ENCODE data around the gene FAM53A.
"Not testable (repeated sequence)": the region's sequence is repeated elsewhere in the genome, so short reads cannot be mapped to it uniquely, and the experiment has no call there.

FAM53A gene

DNA sequence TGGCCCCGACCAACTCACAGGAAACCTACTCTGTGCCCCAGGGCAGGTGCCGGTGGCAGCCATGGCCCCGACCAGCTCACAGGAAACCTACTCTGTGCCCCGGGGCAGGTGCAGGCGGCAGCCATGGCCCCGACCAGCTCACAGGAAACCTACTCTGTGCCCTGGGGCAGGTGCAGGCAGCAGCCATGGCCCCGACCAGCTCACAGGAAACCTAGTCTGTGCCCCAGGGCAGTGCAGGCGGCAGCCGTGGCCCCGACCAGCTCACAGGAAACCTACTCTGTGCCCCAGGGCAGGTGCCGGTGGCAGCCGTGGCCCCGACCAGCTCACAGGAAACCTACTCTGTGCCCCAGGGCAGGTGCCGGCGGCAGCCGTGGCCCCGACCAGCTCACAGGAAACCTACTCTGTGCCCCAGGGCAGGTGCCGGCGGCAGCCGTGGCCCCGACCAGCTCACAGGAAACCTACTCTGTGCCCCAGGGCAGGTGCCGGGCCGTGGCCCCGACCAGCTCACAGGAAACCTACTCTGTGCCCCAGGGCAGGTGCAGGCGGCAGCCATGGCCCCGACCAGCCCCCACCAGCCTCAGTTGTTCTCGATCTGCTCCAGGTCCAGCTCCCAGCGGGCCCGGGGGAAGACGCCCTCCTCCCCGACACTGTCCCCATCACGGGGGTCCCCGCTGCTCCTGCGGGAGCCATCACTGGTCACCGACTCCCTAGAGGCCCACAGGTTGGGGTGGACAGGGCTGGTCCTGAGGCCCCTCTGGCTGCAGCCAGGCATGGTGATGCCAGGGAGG, 43.2 kb downstream of the FAM53A start:
- not testable (repeated sequence) for DNase-seq (ENCODE audit: low read depth in 2 of 3, low spot score in 2 of 3)

DNA sequence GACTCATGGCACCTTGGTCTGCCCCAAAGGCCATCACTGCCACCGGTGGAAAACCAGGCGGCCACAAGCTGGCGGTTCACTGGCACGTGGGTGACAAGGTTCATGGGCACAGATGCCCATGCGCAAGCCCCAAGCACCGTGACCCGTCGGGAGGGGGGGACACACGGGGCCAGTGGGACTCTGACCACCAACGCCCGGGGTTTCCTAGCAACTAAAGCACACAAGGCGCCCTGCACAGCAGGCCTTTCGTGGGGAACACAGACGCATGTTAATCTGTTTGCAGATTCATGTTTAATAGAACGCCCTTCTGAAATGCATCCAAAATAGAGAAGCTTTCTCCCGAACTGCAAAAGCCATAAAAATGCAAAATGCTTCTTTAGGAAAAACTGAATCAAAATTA, 43.9 kb downstream of the FAM53A start:
- no peak for DNase-seq (ENCODE audit: low read depth in 2 of 3, low spot score in 2 of 3)

DNA sequence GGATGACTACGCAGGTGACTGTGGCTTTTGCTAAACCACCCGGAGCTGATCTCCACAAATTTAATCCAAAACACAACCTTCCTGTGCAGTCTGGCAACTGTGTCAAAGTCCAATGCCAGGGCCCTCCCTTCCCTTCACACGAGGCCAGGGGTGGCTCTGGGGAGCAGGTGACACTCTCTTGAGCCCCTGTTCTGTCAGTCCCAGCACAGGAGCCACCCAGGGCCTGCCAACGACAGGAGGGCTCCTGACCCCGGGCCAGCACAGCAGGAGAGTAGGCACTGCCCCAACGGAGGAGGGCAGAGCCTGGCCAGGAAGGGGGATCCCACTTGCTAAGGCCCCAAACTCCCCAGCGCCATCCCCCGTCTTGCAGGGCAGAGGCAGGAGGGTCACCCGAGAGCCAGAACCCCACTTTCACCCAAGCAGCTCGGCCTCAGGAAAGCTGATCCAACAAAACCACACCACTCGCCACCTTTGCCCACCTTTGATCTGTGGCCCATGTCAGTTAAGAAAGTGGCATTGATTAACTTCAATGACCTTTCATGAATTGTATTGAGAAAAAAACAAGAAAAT, 44.7 kb downstream of the FAM53A start:
- DNase-seq (ENCODE audit: low read depth in 2 of 3, low spot score in 2 of 3): no peak

DNA sequence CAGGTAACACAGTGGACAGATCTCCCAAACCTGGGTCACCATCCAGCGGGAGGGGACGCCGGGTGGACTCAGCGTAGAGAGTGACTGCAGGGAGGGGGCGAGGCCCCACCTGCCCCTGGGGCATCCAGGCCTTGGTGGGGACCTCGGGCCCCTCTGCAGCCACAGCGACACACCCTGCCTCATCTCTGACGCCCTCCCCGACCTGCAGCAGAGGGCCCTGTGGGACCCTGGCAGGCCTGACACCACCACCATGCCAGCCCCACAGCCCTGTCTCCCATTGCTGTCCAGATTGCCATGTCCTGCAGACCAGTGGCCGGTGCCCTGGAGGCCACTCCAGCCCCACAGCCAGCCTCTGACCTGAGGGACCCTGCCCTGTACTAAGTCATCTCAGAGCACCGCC, 45.2 kb downstream of the FAM53A start:
- DNase-seq (ENCODE audit: low read depth in 2 of 3, low spot score in 2 of 3): no peak

DNA sequence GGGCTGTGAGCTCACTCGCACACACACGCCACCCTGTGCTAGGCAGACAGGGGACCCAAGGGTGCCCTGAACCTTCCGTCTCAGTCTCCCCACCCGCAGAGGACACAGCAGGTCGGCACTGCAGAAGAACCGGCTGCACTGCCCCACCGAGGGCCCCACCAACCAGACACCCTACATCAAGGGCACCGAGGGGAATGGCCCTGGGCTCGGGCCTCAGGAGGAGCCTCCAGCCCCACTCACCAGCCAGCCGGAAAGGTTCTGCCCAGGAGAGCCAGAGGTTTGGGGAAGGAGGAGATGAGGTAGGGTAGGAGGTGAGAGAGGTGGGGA, 45.9 kb downstream of the FAM53A start:
- no peak for DNase-seq (ENCODE audit: low read depth in 2 of 3, low spot score in 2 of 3)

DNA sequence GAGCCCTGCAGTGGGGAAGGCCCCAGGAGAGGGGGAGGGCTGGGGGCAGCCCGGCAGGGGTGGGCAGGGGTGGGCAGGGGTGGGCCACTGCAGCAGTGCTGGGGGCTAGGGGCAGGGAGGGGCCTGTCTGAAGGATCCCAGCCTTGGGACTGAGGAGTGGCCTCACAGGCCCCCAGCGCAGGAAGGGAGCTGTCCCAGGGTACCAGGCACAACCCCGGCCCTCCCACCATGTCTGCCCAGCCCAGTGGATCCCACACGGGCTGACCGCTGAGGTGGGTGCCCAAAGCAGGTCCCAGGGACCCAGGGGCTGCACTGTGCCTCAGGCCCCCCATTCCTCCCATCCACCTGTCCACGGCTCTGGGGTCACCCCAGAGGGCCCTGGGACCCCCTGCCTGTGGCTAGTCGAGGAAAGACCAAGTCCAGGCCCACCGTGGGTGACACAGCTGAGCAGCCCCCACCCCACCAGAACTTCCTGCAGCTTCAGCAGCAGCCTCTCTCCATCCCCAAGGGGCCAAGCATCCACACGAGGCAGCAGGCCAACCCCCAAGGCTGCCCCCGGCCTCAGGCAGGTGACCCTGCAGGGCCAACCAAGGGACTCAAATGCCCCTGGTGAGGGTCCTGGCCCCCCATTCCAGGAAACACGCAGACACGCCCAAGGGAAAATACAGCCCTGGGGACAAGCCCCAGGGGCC, 46.4 kb downstream of the FAM53A start:
- no peak for DNase-seq (ENCODE audit: low read depth in 2 of 3, low spot score in 2 of 3)

DNA sequence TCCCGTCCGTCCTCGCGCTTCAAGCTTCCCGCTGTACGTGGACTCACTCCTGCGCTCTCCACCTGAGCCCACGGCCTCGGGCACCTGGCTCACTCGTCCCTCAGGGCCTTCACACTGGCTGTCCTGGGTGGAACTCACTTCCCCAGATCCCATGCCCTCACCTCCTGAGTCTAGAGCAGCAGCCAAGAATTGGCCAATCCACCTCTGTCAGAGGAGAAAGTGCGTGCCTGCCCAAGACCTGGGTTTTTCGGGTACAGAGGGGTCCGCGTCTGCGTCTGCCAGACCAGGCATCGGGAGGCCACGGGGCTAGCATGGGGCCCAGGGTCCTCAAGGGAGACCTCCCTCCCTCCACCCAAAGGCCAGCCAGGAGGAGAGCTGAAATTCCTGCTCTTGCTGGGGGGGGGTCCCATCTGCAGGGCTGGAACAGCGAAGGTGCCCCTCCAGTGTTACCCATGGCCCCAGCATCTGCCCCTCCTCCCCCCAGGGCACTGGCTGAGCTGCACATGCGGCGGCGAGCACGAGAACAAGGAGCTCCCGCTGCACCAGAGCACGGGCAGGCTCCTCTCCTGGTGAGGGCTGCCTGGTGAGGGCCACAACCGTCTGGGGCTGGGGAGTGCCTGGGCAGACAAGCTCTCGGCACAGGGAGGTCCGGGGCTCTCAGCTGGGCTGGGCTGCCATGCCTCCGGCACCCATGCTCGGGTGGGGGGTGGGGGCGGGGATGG, 47.5 kb downstream of the FAM53A start:
- no peak for DNase-seq (ENCODE audit: low read depth in 2 of 3, low spot score in 2 of 3)

DNA sequence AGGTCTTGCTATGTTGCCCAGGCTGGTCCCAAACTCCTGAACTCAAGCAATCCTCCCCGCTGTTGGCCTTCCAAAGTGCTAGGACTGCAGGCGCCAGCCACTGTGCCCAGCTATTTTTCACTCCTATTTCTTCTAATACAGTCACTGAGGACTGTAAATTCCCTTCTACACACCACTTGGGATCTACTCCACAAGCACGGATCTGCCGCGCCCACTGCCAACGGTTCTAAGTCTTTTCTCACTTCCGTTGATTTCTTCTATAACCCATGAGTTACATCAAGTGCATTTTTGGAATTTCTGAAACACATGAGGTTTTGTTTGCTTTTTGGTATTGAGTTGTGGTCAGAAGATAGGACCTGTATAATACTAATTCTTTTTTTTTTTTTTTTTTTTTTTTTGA, 48.6 kb downstream of the FAM53A start:
- DNase-seq (ENCODE audit: low read depth in 2 of 3, low spot score in 2 of 3): no peak

DNA sequence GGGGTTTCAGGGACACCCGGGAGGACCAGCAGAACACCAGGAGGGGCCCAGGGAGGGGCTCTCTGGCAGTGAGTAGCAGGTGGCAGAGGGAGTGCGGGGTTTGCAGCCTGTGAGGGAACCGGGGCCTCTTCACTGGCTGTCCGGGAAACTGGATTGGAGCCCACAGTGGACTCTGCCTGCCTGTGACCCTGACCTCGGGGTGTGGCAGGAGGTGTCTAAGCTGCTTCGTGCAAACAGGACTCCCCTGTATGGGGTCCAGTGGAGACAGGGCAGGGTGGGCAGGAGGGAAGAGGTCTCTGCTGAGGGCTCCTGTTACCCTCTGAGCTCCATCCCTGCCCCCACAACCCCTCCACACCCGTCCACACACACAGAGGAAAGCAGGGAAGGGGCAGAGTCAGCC, 50.1 kb downstream of the FAM53A start:
- no peak for DNase-seq (ENCODE audit: low read depth in 2 of 3, low spot score in 2 of 3)

DNA sequence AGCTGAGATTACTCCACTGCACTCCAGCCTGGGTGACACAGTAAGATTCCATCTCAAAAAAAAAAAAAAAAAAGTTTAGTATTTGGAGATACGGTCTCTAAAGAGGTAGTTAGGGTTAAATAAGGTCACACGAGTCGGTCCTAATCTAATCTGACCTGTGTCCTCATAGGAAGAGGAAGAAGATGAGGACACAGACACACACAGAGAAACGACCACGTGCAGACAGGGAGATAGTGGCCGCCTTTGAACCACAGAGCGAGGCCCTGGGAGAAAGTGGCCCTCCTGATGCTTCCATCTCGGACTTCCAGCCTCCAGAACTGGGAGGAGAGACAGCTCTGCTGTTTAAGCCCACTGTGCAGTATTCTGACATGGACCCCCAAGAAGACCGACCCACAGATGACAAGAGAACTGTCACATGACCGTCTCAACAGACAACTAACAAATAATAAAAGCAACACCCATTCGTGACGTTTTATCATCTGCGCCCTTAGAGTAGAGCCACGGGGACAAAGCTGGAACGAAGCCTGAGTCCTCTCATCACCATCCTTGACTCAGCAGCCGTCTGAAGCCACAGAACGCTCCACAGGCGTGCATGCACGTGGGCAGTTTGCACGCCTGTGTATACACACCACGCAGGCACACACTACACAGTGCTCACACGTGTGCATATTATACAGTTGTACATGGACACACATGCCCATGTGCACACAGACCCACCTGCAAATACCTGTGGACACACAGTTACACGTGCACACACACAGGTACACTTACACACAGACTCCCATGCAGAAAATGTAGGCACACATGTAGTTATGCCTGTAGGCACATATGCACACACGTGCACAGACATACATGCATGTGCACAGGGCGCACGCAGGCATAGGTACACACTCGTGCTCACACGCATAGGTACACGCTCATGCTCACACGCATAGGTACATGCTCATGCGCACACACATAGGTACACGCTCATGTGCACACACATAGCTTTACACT, 51.7 kb downstream of the FAM53A start:
- no peak for DNase-seq (ENCODE audit: low read depth in 2 of 3, low spot score in 2 of 3)

DNA sequence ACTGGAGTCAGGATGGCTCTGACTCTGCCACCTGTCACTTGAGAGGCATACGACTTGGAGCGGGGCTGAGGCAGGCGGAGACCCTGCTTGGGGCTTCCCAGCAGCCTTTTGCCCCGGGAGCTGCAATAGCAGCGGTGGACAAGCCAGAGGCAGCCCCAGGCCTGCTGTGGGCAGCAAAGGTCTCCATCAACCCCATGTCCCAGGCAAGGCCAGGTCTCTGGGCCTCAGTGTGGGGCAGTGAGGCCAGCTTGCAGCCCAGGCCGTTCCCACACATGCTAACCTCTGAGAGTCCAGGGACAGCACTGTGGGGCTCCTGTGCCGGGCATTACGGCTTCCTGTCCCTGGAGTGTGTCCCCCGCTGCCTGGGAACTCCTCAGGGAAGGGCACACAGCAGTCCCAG, 53.0 kb downstream of the FAM53A start:
- no peak for DNase-seq (ENCODE audit: low read depth in 2 of 3, low spot score in 2 of 3)

DNA sequence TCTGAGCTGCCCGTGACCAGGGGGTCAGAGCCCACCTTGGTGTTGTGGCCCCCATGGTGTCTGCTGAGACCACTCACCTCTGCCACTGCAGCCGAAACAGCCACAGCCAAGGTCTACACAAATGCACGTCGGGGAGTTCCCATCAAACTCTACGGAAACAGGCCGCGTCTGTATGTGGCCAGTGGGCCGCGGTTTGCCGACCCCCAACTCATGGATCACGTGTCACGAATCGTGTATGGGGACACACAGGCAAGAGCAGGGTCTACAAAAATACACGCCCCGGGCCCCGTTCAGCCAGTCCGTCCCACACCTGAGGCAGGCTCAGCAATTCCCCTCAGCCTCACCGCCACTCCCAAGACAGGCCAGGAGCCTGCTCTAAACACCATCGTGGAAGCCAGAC, 53.8 kb downstream of the FAM53A start:
- DNase-seq (ENCODE audit: low read depth in 2 of 3, low spot score in 2 of 3): no peak

DNA sequence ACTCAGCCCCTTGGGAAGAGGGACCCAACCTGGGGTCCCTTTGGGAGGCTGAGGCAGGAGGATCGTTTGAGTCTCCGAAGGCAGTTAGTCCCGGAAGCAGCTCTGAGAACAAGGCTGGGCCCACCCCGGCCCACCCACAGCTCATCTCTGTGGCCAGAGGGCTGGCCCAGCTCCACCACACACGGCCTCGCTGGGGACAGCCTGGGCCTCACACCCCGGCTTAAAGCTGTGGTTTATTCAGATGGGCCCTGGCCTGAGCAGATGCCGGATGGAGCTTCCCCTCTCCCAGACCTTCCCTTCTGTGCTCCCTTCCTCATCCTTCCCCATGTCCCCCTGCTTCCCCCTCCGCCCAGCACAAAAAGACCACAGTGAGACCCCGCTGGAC, 54.4 kb downstream of the FAM53A start:
- DNase-seq (ENCODE audit: low read depth in 2 of 3, low spot score in 2 of 3): no peak

DNA sequence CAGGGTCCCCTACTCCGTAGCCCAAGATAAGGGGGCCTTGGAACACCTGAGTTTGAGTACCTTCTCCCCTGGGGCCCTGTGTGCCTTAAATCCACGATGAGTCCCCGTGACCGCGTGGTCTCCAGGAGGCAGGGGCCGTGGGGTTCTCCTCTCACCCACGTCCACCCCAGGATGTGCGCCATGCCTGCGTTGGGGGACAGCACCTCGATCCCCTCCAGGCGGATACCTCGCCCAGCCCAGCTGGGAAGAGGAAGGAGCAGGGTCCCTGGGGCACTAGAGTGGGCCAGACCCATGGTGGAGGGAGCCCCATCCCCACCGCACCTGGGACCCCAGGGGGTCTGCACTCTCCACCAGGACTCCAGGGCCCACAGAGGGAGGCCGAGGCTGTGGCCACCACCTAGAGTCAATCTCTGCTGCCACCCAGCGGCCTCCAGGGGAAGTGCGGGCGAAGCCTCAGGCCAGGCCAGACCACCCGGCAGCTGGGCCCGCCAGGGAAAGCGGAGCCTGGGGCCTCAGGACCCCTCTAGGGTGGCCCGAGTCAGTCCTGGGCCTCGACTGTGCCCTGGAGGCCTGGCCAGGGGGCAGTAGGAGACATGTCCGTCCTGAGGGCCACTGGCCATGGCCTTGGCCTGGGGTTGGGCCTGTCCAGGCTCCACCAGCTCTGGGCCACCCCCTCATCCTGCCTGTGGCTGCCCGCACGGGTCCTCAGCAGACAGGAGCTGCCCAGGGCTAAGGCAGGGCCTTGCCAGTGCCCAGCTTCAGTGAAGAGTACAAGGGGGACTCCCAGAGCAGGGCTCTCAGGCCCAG, 55.0 kb downstream of the FAM53A start:
- DNase-seq (ENCODE audit: low read depth in 2 of 3, low spot score in 2 of 3): peak; percentile 26 to 63 (median 62)

DNA sequence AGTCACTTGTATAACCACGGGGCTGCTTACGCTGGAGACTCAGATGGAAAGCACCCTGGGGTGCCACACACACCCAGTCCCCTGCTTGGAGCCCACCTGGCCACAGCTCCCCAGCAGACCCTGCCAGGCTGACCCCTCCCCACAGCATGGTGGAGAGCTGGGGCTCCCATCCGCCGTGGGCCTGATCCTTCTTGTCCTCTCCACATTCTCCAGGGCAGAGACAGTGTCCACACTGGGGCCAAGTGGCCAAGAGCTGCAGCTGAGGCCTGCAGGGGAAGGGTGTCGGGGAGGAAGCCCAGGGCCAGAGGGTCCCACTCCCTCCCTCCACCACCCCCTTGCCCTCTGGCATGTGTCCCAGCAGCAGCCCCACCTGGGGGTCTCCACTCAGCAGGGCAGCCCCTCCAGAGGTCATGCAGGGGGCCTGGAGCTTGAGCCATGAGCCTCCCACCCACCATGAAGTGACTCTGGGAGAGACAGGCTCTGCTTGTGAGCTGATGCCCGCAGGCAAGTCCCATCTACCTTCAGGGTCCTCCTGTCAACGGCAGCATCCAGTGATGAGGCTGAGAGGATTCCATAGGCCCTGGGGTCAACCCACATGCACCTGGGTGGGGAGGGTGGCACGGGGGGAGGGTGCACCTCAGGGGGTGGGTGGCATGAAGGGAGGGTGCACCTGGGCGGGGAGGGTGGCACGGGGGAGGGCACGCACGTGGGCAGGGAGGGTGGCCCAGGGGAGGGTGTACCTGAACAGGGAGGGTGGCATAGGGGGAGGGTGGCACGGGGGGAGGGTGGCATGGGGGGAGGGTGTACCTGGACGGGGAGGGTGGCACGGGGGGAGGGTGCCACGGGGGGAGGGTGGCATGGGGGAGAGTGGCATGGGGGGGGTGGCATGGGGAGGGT, 56.4 kb downstream of the FAM53A start:
- no peak for DNase-seq (ENCODE audit: low read depth in 2 of 3, low spot score in 2 of 3)

DNA sequence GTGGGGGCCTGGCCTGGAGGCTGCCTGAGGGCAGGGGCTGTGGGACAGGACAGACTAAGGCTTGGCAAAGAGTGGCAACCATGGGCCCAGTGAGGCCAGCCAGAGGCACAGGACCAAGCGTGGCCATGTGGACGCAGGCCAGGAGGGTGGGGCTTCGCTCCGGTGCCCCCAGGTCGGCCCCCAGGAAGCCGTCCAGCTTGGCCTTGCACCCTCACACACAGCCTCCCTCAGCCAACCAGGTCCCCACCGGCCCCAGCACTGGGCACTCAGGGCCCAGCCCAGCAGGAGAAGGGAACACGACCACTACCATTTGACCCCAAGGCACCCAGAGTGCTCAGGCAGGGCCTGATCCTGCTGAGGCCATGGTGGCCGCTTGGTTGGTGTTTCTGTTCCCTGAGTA, 57.2 kb downstream of the FAM53A start:
- no peak for DNase-seq (ENCODE audit: low read depth in 2 of 3, low spot score in 2 of 3)

DNA sequence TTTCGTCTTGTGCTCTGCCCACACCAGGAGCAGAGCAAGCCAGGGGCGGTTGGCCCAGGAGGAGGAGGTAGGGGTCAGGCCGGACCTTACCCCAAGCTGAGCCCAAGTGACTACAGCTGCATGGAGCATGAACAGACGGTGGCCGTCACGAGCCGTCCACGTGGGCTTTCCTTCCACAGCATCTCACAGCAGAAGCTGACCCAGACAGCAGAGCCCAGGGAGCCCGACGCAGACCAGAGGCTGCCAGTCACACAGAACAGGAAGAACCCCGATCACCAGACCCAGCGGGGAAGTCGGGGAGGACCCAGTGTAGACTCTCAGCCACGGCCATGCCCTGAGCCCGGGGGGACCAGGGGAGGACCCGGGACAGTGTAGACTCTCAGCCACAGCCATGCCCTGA, 58.0 kb downstream of the FAM53A start:
- DNase-seq (ENCODE audit: low read depth in 2 of 3, low spot score in 2 of 3): no peak

DNA sequence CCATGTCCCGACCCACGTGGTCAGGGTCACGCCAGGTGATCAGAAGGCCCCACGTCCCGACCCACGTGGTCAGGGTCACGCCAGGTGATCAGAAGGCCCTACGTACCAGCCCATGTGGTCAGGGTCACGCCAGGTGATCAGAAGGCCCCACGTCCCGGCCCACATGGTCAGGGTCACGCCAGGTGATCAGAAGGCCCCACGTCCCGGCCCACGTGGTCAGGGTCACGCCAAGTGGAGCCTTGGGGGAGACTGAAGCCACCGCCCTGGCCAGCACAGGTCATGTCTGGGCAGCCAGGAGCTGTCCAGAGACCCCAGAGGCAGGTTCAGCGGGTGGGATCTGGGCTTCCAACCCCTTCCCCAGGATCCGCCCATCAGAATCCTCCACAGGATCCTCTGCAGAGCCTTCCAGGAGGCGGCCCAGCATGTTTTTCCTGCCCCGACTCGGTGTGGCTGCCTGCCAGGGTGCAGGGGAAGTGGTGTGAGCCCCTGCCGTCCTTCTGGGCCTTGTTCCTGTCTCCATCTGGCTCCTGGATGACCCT, 58.4 kb downstream of the FAM53A start:
- no peak for DNase-seq (ENCODE audit: low read depth in 2 of 3, low spot score in 2 of 3)

DNA sequence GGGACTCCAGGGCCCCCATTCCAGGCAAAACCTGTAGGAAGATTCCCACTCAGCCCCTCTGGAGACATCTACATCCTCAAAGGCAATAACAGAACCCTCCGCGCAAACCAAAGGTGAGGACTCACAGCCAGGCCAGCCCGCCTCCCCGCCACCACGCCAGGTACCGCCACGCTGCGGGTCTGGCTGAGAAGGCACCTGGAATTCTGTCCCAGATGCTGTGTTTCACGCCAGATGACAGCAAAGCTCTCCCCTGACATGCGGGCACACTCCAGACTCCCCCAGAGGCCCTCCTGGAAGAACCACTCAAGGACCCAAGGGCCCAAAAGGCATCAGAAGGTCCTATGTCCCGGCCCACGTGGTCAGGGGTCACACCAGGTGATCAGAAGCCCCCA, 59.6 kb downstream of the FAM53A start:
- no peak for DNase-seq (ENCODE audit: low read depth in 2 of 3, low spot score in 2 of 3)

Data from activated CD8-positive, alpha-beta memory T cell treated with anti-CD3 and anti-CD28 coated beads for 48 hours (primary cell).